ENCODE data around the gene NDC1. TPM values are rescaled to one million over a fixed set of nuclear protein-coding genes. Genes with fewer than 3 reads are reported as not detected.

The NDC1 gene
- total and polyA plus RNA-seq, 7 donors: 3.0 to 12.1 (median 5.7) TPM

DNA sequence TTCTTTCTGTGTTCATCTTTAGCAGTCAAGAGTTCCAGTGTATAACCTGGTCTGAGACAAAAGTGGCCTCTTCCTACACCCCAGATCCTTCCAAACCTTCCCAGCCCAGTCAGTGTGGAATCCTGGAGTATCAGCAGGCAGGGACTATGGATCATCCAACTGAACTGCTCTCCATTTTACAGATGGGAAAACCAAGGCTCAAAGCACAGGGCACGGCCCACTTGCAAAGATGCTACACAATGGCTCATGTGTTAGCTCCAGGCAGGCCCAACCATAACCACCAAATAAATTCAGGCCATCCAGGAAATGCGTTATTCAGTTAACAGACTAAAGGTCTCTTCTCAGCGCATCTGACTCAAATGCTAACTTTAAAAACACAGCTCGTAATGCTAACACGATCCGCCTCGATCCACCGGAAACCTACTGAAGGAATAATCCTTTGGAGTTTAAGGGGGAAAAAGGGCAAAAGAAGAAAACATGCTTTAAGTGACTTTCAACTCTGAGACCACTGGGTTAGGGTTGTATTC is 106.3 kb downstream of the NDC1 start:
- H3K27ac ChIP-seq: no peak overlapping the region
- H3K27me3 ChIP-seq (ENCODE audit: insufficient read depth in 3 of 3, low read length in 2 of 3): peaks cover 2 to 14% (median 8%) of the 10 kb centered on the region in 3 donors
- WGBS, 3 donors: 87 to 90% (median 89%) methylated on average over 8 of the region's 8 CpGs
- H3K4me3 ChIP-seq: no peak overlapping the region
- no peak for ATAC-seq
- DNase-seq: no peak
- H3K4me1 ChIP-seq: no peaks in the 10 kb centered on the region
- no peak for TF ChIP-seq CTCF (IDR thresholded peaks at IDR 0.05)
- H3K36me3 ChIP-seq (ENCODE audit: insufficient read depth in 1 of 2, low read depth in 1 of 2): no peaks in the 10 kb centered on the region
- intact Hi-C loops (cut with DNase I): no loop called here
- H3K9me3 ChIP-seq: no peaks in the 10 kb centered on the region

DNA sequence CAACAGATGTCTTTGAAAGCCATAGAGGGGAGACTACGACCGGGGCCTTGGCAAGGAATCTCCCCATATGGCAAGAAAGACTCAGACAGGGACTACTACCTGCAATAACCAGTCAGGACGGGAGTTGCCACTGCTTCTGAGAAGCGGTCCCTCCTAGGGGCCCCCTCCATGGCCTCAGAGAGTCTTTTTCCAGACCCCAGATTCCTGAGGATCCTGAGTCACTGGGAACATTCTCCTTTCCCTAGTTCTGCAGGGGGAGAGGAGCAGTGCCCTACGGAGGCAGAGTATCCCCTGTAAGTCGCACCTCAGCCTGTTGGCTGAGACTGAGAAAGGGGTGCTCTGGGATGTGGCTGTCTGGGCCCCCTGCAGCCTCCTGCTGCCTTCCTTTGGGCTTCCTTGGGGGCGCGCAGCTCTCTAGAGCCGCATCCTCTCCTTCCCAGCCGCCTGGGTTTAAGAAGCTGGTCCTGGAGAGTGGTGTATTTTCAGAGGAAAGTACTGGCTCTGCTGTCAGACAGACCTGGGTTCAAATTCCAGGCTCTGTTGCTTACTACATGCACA is 107.0 kb downstream of the NDC1 start:
- intact Hi-C loops (cut with DNase I): no loop called here
- 84 to 88% (median 87%) methylated on average over 10 of the region's 10 CpGs for WGBS, 3 donors

DNA sequence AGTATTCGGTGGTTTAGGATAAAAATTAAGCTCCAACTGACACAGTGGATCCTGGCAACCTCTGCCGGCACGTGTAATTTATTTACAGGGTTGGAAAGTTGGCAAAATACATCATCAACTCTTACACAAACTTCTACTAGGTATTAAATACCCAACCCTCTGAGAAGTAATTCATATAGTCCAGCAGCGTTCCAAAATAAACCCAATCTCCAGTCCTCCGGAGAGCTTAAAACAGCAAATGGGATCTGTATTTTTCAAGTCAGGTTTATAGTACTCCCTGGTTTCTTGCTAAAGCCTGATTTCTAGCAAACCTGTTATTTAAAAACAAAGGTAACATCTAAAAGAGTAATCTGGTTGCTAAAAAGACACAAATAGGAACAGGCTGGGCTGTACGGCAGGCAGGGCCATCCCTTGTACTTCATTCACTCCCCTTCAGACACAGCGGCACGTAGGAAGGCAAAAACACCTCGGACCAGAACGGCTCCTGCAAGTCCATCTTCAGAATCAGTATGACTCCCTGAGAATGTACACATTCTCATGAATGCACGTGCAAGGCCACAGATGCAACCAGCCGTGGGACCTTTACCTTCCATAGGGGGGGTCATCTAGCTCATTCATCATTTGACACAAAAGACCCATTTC is 107.8 kb downstream of the NDC1 start:
- ATAC-seq: no peak
- DNase-seq: no peak
- intact Hi-C loops (cut with DNase I): no loop called here
- Histone ChIP-seq H3K4me1 (no peaks in the 10 kb centered on the region), H3K9me3 (no peaks in the 10 kb centered on the region), H3K36me3 (ENCODE audit: insufficient read depth in 1 of 2, low read depth in 1 of 2) (no peaks in the 10 kb centered on the region), H3K27me3 (ENCODE audit: insufficient read depth in 3 of 3, low read length in 2 of 3) (peaks cover 2 to 8% (median 6%) of the 10 kb centered on the region in 3 donors), H3K4me3 (no peak overlapping the region), H3K27ac (no peak overlapping the region)
- WGBS, 3 donors: 73 to 83% (median 80%) methylated on average over 12 of the region's 12 CpGs
- no peak for TF ChIP-seq CTCF (IDR thresholded peaks at IDR 0.05)

More for the DNA sequence above, 107.0 kb downstream of the NDC1 start:
- ATAC-seq (no peak), DNase-seq (no peak)
- peaks cover 2 to 8% (median 7%) of the 10 kb centered on the region in 3 donors for H3K27me3 ChIP-seq (ENCODE audit: insufficient read depth in 3 of 3, low read length in 2 of 3)
- H3K4me3 ChIP-seq: no peak overlapping the region
- H3K9me3 ChIP-seq: no peaks in the 10 kb centered on the region
- H3K27ac ChIP-seq: no peak overlapping the region
- no peaks in the 10 kb centered on the region for H3K4me1 ChIP-seq
- H3K36me3 ChIP-seq (ENCODE audit: insufficient read depth in 1 of 2, low read depth in 1 of 2): no peaks in the 10 kb centered on the region
- TF ChIP-seq CTCF (IDR thresholded peaks at IDR 0.05): no peak

DNA sequence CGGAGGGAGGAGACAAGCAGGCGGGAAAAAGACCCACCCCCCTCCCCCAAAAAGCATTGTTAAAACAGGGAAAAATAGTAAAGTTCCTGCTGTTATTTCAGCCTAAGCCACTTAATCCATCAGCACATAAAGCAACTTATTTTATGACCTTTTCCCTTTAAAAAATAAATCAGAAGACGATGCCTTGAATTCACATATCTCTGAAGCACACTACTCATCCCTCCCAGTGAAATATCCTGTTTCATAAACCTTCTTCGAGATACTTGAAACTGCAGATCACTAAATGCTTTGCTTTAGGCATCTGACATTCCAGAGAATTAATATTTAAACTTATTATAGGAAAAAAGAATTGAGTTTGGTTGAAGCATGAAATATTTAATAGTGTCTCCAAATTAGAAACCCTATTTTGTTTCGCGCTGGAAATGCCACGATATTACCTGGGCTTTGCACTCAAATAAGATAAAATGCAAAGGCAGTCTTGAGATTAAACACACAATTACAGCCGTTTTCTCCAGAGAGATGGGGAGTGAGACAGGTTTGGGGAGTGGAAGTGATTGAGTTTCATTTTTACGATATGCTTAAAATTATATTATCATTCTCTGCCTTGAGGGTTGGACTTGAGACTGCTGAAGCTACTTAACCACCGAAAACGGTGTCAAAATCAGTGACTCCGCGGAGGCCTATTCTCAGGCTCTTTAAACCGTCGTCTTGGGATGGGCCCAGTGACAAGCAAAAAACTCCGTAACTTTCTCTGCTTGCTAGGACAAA is 108.5 kb downstream of the NDC1 start:
- ATAC-seq (no peak), DNase-seq (no peak)
- H3K9me3 ChIP-seq: no peaks in the 10 kb centered on the region
- no peaks in the 10 kb centered on the region for H3K4me1 ChIP-seq
- no peak overlapping the region for H3K4me3 ChIP-seq
- H3K27ac ChIP-seq: no peak overlapping the region
- WGBS, 3 donors: 75 to 77% (median 76%) methylated on average over 16 of the region's 16 CpGs
- TF ChIP-seq CTCF (IDR thresholded peaks at IDR 0.05): no peak
- no peaks in the 10 kb centered on the region for H3K36me3 ChIP-seq (ENCODE audit: insufficient read depth in 1 of 2, low read depth in 1 of 2)
- intact Hi-C loops (cut with DNase I): no loop called here
- peaks cover 2 to 8% (median 6%) of the 10 kb centered on the region in 3 donors for H3K27me3 ChIP-seq (ENCODE audit: insufficient read depth in 3 of 3, low read length in 2 of 3)

Measured in psoas muscle (tissue), 8 donors.